Mesenchymal stem cell (in vitro differentiated cells and primary cell): ENCODE data around the gene ELN.
A peak's percentile ranks its signal among the peaks of the same experiment; 100 is the strongest.

ENCODE experiments used
- DNase-seq: peaks from one replicate; pipeline ENCODE4 v3.0.0-alpha.2; 2013
- H2AFZ ChIP-seq: one replicate; pipeline ENCODE4 v1.6.1; 2013; ENCODE audit warnings: low read depth, mild to moderate bottlenecking, control low read depth, inconsistent platforms, low read length, moderate library complexity
- H2AK5ac ChIP-seq: 2 replicates; pipeline ENCODE4 v1.6.1; 2013; ENCODE audit warnings: low read length, moderate library complexity, mild to moderate bottlenecking, inconsistent platforms; ENCODE audit not compliant: severe bottlenecking
- H2BK120ac ChIP-seq: one replicate; pipeline ENCODE4 v1.6.1; 2013; ENCODE audit warnings: low read depth, mild to moderate bottlenecking, inconsistent platforms, low read length, moderate library complexity
- H2BK12ac ChIP-seq, 2 experiments: one replicate each; pipeline ENCODE4 v1.6.1; 2013; ENCODE audit warnings: inconsistent platforms in 2 of 2, low read length in 2 of 2, mild to moderate bottlenecking in 2 of 2, moderate library complexity in 2 of 2, control low read depth in 1 of 2
- H2BK15ac ChIP-seq: one replicate; pipeline ENCODE4 v1.6.1; 2013; ENCODE audit warnings: mild to moderate bottlenecking, low read depth, inconsistent platforms; ENCODE audit not compliant: poor library complexity, severe bottlenecking
- H2BK5ac ChIP-seq: 2 replicates; pipeline ENCODE4 v1.6.1; 2013; ENCODE audit warnings: low read depth, mild to moderate bottlenecking, low read length, control low read depth, inconsistent platforms; ENCODE audit not compliant: poor library complexity, severe bottlenecking
- H3K14ac ChIP-seq, 2 experiments: one replicate each; pipeline ENCODE4 v1.6.1; 2013; ENCODE audit warnings: inconsistent platforms in 2 of 2, low read length in 2 of 2, control low read depth in 1 of 2, mild to moderate bottlenecking in 1 of 2, moderate library complexity in 1 of 2
- H3K18ac ChIP-seq, 2 experiments: one replicate each; pipeline ENCODE4 v1.6.1; 2013; ENCODE audit warnings: inconsistent platforms in 2 of 2, low read length in 2 of 2, control low read depth in 1 of 2, low read depth in 1 of 2, mild to moderate bottlenecking in 1 of 2
- H3K23ac ChIP-seq, 2 experiments: one replicate each; pipeline ENCODE4 v1.6.1; 2013; ENCODE audit warnings: inconsistent platforms in 2 of 2, low read length in 2 of 2, mild to moderate bottlenecking in 2 of 2, moderate library complexity in 2 of 2, control low read depth in 1 of 2
- H3K27ac ChIP-seq: 2 replicates; pipeline ENCODE4 v1.5.1; 2013; ENCODE audit warnings: mild to moderate bottlenecking, moderate library complexity, low read length, control low read depth, inconsistent platforms; ENCODE audit not compliant: poor library complexity, severe bottlenecking
- H3K27me3 ChIP-seq, 2 experiments: 2 replicates each; pipeline versions ENCODE4 v1.6.1 to v1.7.0; 2013; ENCODE audit warnings: low read length in 2 of 2, mild to moderate bottlenecking in 2 of 2, moderate library complexity in 2 of 2, control low read depth in 1 of 2, inconsistent platforms in 1 of 2; ENCODE audit not compliant: control insufficient read depth in 1 of 2, insufficient read depth in 1 of 2
- H3K36me3 ChIP-seq, 2 experiments: 2 replicates each; pipeline versions ENCODE4 v1.6.1 to v1.7.0; 2013; ENCODE audit warnings: low read length in 2 of 2, control low read depth in 1 of 2, inconsistent platforms in 1 of 2, low read depth in 1 of 2, mild to moderate bottlenecking in 1 of 2; ENCODE audit not compliant: insufficient read depth in 2 of 2, control insufficient read depth in 1 of 2
- H3K4ac ChIP-seq, 2 experiments: one replicate each; pipeline ENCODE4 v1.6.1; 2013; ENCODE audit warnings: inconsistent platforms in 2 of 2, low read length in 2 of 2, mild to moderate bottlenecking in 2 of 2, moderate library complexity in 2 of 2, control low read depth in 1 of 2, low read depth in 1 of 2
- H3K4me1 ChIP-seq: 2 replicates; pipeline ENCODE4 v1.6.1; 2013; ENCODE audit warnings: low read depth, low read length, control low read depth; ENCODE audit not compliant: control insufficient read depth, insufficient read depth
- H3K4me2 ChIP-seq: 2 replicates; pipeline ENCODE4 v1.6.1; 2013; ENCODE audit warnings: low read length, mild to moderate bottlenecking, inconsistent platforms; ENCODE audit not compliant: poor library complexity, severe bottlenecking
- H3K4me3 ChIP-seq, 2 experiments: 2 replicates each; pipeline versions ENCODE4 v1.5.1 to v1.7.0; 2013; ENCODE audit warnings: low read length in 2 of 2, mild to moderate bottlenecking in 2 of 2, control low read depth in 1 of 2, low read depth in 1 of 2; ENCODE audit not compliant: insufficient read depth in 1 of 2
- H3K79me1 ChIP-seq: replicated peaks from 2 replicates; pipeline ENCODE4 v1.6.1; 2013; ENCODE audit warnings: mild to moderate bottlenecking, control low read depth, low read length, inconsistent platforms; ENCODE audit not compliant: poor library complexity, severe bottlenecking
- H3K9ac ChIP-seq: 2 replicates; pipeline ENCODE4 v1.7.0; 2013; ENCODE audit warnings: mild to moderate bottlenecking, low read length, moderate library complexity
- H3K9me3 ChIP-seq: 2 replicates; pipeline ENCODE4 v1.7.0; 2013; ENCODE audit warnings: mild to moderate bottlenecking, low read length; ENCODE audit not compliant: control insufficient read depth
- H4K8ac ChIP-seq: one replicate; pipeline ENCODE4 v1.6.1; 2013; ENCODE audit warnings: inconsistent platforms, mild to moderate bottlenecking, low read length, moderate library complexity
- H4K91ac ChIP-seq: one replicate; pipeline ENCODE4 v1.6.1; 2013; ENCODE audit warnings: mild to moderate bottlenecking, low read length, inconsistent platforms
- WGBS: methylation state at CpG from one replicate; pipeline ENCODE4 v1.1.7; 2013; ENCODE audit warnings: mixed read lengths; 5-methylcytosine and 5-hydroxymethylcytosine counted together

ELN gene

DNA sequence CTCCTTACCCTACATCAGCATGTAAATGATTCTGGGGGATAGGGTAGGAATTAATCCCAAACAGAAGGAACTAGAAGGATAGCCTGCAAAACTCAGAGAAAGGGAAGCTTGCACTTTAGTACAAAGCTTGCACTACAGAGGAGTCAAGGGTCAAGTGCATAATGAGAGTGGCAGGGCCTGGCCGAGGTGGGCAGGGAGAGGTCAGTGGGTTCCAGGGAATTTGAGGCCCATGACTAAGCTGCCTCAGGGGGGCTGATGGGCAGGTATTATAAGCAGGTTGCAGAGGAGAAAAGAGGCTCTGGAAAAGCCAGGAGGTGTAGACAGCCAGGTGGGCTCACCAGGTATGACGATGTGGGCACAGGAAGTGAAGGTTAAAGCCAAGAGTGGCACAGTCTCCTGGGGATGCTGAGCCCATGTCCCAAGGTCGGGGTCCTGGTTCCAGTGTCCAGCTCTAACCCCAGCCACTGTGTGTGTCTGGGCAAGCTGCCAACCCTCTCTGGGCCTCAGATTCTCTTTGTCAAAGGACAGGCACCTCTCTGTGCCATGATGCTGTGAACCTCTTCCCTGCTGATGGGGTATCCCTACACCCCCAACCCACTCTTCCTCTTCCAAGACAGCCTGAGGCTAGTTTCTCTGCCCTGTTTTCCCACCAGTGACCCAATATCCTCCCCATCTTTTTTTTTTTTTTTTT is 32.0 kb upstream of the ELN start:
- Histone ChIP-seq H3K23ac (no peak overlapping the region), H3K4me1 (peaks cover 10% of the 10 kb centered on the region), H3K4me2 (no peak overlapping the region), H4K8ac (no peak overlapping the region), H2AK5ac (no peak overlapping the region), H3K36me3 (no peaks in the 10 kb centered on the region), H2BK15ac (no peak overlapping the region), H2BK5ac (no peak overlapping the region), H2BK12ac (no peak overlapping the region), H3K27me3 (peaks cover 0 to 4% of the 10 kb centered on the region in 2 experiments), H4K91ac (no peak overlapping the region), H3K4me3 (no peak overlapping the region), H3K9ac (no peak overlapping the region), H2AFZ (no peak overlapping the region), H3K4ac (no peak overlapping the region), H3K27ac (no peak overlapping the region), H3K79me1 (no peaks in the 10 kb centered on the region), H3K18ac (no peak overlapping the region), H3K9me3 (peaks cover 13% of the 10 kb centered on the region), H3K14ac (no peak overlapping the region), H2BK120ac (no peak overlapping the region)
- no peak for DNase-seq
- WGBS: 72% methylated on average over 3 of the region's 3 CpGs

DNA sequence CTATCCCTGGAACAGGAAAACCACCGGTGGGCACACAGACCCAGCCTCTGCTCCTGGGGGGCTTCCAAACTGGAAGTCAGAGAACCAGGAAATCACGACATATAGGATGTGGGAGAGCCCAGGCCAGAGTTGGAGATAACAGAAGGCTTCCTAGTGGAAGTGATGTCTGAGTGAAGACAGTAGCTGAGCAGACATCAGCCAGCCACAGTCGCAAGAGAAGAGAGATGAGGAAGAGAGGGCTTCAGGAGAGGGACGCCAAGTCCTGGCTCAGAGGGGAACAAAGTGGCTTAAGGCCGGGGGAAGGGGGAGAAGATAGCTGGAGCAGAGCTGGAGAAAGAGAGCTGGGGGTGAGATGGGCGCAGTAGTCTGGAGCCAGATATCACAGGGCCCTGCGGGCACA is 30.9 kb upstream of the ELN start:
- Histone ChIP-seq H2BK15ac (no peak overlapping the region), H2AK5ac (no peak overlapping the region), H3K9me3 (peaks cover 13% of the 10 kb centered on the region), H3K27me3 (peaks cover 0 to 4% of the 10 kb centered on the region in 2 experiments), H3K36me3 (no peaks in the 10 kb centered on the region), H3K79me1 (no peaks in the 10 kb centered on the region), H2AFZ (no peak overlapping the region), H3K4me3 (no peak overlapping the region), H3K27ac (no peak overlapping the region), H4K8ac (no peak overlapping the region), H2BK5ac (no peak overlapping the region), H3K4me2 (no peak overlapping the region), H3K23ac (no peak overlapping the region), H3K4ac (no peak overlapping the region), H4K91ac (no peak overlapping the region), H2BK12ac (no peak overlapping the region), H3K18ac (no peak overlapping the region), H3K4me1 (peaks cover 7% of the 10 kb centered on the region), H2BK120ac (no peak overlapping the region), H3K14ac (no peak overlapping the region), H3K9ac (no peak overlapping the region)
- WGBS: 82% methylated on average over 7 of the region's 7 CpGs
- no peak for DNase-seq

DNA sequence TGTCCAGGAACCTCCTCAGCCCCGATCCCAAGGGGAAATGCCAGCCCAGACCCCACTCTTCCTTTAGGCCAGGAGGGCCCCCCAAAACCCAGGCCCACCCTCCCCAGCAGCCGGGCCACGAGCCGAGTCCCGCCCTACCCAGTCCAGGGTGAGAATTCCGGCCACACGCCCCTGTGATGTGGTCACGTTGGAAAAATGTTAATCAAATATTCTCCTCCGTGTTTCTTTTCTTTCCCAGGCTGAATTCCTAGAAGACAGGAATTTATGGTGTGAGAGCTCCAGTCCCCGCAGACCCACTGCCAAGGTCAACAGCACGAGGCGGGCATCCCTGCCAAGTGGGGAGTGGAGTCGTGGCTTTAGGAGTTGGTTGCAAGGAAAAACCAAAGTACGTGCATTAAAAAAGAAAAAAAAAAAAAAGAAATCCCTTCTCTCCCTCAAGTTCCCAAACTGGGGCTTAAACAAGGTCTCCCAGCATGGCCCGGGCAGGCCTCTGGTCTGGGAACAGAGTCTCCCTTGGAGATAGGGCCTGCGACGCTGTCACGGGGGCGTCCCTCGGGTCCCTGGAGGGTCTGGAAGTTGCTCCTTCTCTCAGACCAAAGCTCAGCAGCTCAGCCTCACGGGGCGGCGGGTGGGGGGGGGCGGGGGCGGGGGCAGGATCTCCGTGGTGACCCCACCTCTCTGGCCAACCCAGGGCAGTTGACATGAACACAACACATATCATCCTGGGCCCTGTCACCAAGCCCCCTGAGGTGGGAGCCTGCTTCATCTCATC is 28.1 kb upstream of the ELN start:
- Histone ChIP-seq H2BK15ac (no peak overlapping the region), H3K4me3 (no peak overlapping the region), H2BK5ac (no peak overlapping the region), H3K79me1 (no peaks in the 10 kb centered on the region), H2BK12ac (no peak overlapping the region), H3K23ac (no peak overlapping the region), H2AK5ac (no peak overlapping the region), H4K8ac (no peak overlapping the region), H3K9ac (peak overlapping the region; percentile 29), H3K4me1 (peaks cover 12% of the 10 kb centered on the region), H4K91ac (no peak overlapping the region), H3K4ac (no peak overlapping the region), H3K27ac (no peak overlapping the region), H2AFZ (no peak overlapping the region), H2BK120ac (no peak overlapping the region), H3K9me3 (peaks cover 4% of the 10 kb centered on the region), H3K27me3 (peaks cover 0 to 4% of the 10 kb centered on the region in 2 experiments), H3K36me3 (no peaks in the 10 kb centered on the region), H3K18ac (no peak overlapping the region), H3K4me2 (no peak overlapping the region), H3K14ac (no peak overlapping the region)
- DNase-seq: no peak
- WGBS: 84% methylated on average over 24 of the region's 26 CpGs

DNA sequence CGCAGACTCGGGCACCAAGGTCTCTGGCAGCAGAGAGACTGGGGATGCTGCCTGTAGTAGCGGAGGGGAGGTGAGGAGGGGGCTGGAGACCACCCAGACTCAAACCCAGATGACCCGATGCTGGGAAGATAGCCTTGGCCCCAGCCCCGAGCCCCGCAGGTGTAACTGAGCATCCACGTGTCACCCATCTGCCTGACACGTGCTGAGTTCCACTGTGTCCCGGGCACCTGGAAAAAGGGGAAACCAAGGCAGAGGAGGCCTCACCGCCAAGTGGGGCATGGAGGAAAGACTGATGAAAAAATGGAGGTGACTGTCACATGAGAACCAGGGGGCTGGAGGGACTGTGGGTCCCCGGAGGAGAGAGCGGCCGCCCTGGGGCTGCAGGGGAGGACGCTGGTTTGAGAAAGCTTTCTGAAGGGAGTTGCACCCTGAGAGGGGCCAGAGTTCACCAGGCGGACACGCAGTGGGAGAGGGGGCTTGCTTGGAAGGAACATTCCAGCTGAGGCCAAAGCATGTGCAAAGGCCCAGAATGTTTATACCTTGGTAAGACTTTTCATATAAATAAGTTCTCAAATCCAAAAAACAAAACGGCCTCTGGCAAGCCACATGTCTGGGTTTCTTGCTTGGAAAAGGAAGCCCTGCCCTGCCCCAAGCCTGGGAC is 27.4 kb upstream of the ELN start:
- Histone ChIP-seq H2BK12ac (no peak overlapping the region), H3K36me3 (no peaks in the 10 kb centered on the region), H3K4me3 (no peak overlapping the region), H3K14ac (no peak overlapping the region), H3K9ac (no peak overlapping the region), H2AK5ac (no peak overlapping the region), H3K27ac (no peak overlapping the region), H3K23ac (no peak overlapping the region), H2BK120ac (no peak overlapping the region), H3K9me3 (no peaks in the 10 kb centered on the region), H2AFZ (no peak overlapping the region), H2BK5ac (no peak overlapping the region), H4K8ac (no peak overlapping the region), H3K18ac (no peak overlapping the region), H4K91ac (no peak overlapping the region), H3K4ac (peak overlapping the region in 1 of 2 experiments; percentile 39), H3K4me1 (peaks cover 12% of the 10 kb centered on the region), H3K79me1 (no peaks in the 10 kb centered on the region), H3K4me2 (no peak overlapping the region), H2BK15ac (no peak overlapping the region), H3K27me3 (peaks cover 0 to 4% of the 10 kb centered on the region in 2 experiments)
- 88% methylated on average over 15 of the region's 17 CpGs for WGBS
- DNase-seq: no peak
